ENCODE data around the gene TMEM91. TPM values are rescaled to one million over a fixed set of nuclear protein-coding genes. Genes with fewer than 3 reads are reported as not detected.
"Not testable (repeated sequence)": the region's sequence is repeated elsewhere in the genome, so short reads cannot be mapped to it uniquely, and the experiment has no call there.

TMEM91 gene
- 1 to 10 TPM; 7.5 to 8.9 (median 8.7) TPM for polyA plus RNA-seq (ENCODE audit: insufficient read length in 3 of 3)

GRCh38 chr19:41376241-41376997, at the start of gene TMEM91:
Gene TMEM91, plus strand, starts transcription at chr19:41376533. Its CDS starts 1,777 bp downstream, at chr19:41378310.
- no peak for DNase-seq (ENCODE audit: low read depth in 3 of 3, low spot score in 2 of 3)

GRCh38 chr19:41327076-41327575, 49.2 kb upstream of the TMEM91 start:
- no peak for DNase-seq (ENCODE audit: low read depth in 3 of 3, low spot score in 2 of 3)

GRCh38 chr19:41327576-41328156, 48.7 kb upstream of the TMEM91 start:
- DNase-seq (ENCODE audit: low read depth in 3 of 3, low spot score in 2 of 3), result no peak

- DNase-seq (ENCODE audit: low read depth in 3 of 3, low spot score in 2 of 3), result no peak
These were observed 48.0 kb upstream of the TMEM91 start for GRCh38 chr19:41328157-41328841.

- no peak for DNase-seq (ENCODE audit: low read depth in 3 of 3, low spot score in 2 of 3)
These were observed 47.5 kb upstream of the TMEM91 start for GRCh38 chr19:41328842-41329225.

DNA sequence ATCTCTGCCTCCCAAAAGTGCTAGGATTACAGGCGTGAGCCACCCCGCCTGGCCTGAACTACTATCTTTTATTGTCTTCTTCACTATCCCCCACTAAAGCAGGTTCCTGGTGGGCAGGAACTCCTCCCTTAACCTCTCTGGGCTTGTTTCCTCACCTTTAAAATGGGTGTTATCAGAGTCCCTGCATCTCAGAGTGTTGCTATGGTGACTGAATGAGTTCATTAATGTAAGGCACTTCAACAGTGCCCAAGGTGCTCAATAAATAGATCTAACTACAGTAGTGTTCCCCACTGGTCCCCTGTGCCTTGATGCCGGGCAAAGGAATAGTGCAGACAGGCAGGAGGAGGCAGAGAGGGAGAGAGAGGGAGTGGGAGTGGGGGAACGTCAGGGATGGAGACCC, 45.9 kb upstream of the TMEM91 start:
- DNase-seq (ENCODE audit: low read depth in 3 of 3, low spot score in 2 of 3), result no peak

DNA sequence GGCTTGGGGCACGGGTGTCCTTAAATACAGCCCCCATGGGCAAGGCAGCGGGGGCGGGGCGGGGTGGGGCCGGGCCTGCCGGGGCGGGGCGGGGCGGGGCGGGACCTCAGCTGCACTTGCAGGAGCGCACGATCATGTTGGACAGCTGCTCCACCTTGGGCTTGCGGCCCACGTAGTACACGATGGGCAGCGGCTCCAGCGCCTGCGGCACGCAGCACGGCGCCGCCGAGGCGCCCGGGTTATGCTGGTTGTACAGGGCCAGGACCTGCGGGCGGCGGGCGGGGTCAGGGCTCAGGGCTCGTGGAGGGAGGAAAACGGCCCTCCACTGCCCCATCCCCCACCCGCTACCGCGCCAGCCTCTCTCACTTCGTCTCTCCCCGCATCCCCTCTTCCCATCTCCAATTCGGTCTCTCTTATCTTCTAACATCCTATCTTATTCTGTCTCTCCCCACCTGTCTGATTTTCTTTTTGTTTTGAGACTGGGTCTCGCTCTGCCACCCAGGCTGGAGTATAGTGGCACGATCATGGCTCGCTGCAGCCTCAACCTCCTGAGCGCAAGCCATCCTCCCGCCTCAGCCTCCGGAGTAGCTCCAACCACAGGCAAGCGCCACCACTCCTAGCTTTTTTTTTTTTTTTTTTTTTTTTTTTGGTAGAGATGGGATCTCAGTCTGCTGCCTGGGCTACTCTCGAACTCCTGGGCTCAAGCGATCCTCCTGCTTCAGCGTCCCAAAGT, 45.2 kb upstream of the TMEM91 start:
- no peak for DNase-seq (ENCODE audit: low read depth in 3 of 3, low spot score in 2 of 3)

- no peak for DNase-seq (ENCODE audit: low read depth in 3 of 3, low spot score in 2 of 3)
These were observed 44.3 kb upstream of the TMEM91 start for GRCh38 chr19:41332000-41332399.

- no peak for DNase-seq (ENCODE audit: low read depth in 3 of 3, low spot score in 2 of 3)
These were observed 43.9 kb upstream of the TMEM91 start for GRCh38 chr19:41332468-41332867.

GRCh38 chr19:41334793-41335192, 41.5 kb upstream of the TMEM91 start:
- no peak for DNase-seq (ENCODE audit: low read depth in 3 of 3, low spot score in 2 of 3)

GRCh38 chr19:41335467-41335866, 40.9 kb upstream of the TMEM91 start:
- DNase-seq (ENCODE audit: low read depth in 3 of 3, low spot score in 2 of 3), result no peak

DNA sequence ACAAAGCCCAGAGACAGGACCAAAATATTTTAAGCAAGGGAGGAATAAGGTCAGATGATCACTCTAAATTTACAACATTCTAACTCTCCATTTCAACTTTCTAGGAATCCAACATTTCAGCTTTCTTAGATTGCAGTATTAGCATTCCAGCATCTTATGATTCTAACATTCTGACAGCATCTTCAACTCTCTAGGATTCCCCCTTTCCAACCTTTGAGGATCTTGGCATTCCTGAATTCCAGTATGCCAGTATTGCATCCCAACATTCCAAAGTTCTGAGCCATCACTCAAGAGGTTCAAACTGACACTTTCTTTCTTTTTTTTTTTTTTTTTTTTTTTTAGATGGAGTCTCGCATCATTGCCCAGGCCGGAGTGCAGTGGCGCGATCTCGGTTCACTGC, 36.4 kb upstream of the TMEM91 start:
- DNase-seq (ENCODE audit: low read depth in 3 of 3, low spot score in 2 of 3), result no peak

GRCh38 chr19:41341669-41342490, 34.5 kb upstream of the TMEM91 start:
- no peak for DNase-seq (ENCODE audit: low read depth in 3 of 3, low spot score in 2 of 3)

DNA sequence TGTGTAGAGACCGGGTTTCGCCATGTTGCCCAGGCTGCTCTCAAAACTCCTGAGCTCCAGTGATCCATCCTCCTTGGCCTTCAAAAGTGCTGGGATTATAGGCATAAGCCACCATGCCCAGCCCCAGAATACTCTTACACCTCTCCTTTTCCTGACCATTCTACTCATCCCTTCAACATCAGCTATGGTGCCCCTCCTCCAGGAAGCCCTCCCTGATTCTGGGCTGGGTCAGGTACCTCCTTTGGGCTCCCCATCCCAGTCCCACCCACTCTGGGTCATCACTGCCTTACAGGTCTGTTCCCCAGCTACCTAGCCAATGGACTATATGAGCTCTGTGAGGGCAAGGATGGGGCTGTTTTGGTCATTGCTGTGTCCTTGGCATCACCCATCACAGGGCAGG, 32.2 kb upstream of the TMEM91 start:
- DNase-seq (ENCODE audit: low read depth in 3 of 3, low spot score in 2 of 3), result no peak

DNA sequence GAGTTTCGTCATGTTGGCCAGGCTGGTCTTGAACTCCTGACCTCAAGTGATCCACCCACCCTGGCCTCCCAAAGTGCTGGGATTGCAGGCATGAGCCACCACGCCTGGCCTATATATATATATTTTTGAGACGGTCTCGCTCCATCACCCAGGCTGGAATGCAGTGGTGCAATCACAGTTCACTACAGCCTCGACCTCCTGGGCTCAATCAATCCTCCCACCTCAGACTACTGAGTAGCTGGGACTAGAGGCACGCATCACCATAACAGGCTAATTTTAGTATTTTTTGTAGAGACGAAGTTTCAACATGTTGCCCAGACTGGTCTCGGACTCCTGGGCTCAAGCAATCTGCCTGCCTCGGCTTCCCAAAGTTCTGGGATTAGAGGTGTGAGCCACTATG, 29.4 kb upstream of the TMEM91 start:
- DNase-seq (ENCODE audit: low read depth in 3 of 3, low spot score in 2 of 3), result not testable (repeated sequence)

DNA sequence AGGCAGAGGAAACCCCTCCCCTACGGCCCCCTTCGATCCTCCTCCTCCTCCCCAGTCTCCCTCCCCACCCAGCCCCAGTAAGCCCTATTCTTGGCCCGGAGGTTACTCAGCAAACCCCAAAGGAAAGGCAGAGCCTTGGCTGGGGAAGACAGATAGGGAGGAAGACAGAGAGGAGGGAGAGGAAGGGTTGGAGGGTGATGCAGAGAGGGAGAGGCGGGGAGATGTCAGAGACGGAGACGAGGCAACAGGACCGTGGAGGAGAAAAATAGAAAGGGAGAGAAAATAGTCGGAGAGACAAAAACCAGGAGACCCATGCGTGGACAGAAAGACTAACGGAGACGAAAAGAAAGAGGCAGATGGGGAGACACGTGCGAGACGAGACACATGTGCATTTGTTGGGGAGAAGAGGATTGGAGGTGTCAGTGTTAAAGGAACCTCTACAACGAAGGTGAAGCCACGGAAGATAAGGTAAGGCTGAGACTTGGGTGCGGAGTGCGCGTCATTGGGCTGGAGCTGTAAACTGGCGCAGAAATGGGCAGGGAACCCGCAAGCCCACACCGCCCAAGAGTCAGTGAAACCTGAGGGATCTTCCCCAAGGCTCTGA, 25.5 kb upstream of the TMEM91 start:
- DNase-seq (ENCODE audit: low read depth in 3 of 3, low spot score in 2 of 3), result no peak

GRCh38 chr19:41351339-41352245, 24.7 kb upstream of the TMEM91 start:
- DNase-seq (ENCODE audit: low read depth in 3 of 3, low spot score in 2 of 3), result no peak

GRCh38 chr19:41352279-41352608, 24.1 kb upstream of the TMEM91 start:
- no peak for DNase-seq (ENCODE audit: low read depth in 3 of 3, low spot score in 2 of 3)

All from right renal cortex interstitium (tissue), 3 donors.